GM23248 (cell line): ENCODE data around the gene TNP2.

Experiments used
- EZH2 ChIP-seq: fragments of 200-600 bp; sonication (generic); IDR thresholded peaks from 2 replicates; pipeline ENCODE4 v1.6.1; 2018; ENCODE audit warnings: antibody characterized with exemption, mild to moderate bottlenecking; ENCODE audit not compliant: insufficient read depth, poor library complexity, severe bottlenecking
- EZH2phosphoT487 ChIP-seq: fragments of 200-600 bp; sonication (generic); IDR thresholded peaks from 2 replicates; pipeline ENCODE4 v1.6.1; 2018; ENCODE audit warnings: antibody characterized with exemption, moderate library complexity, mild to moderate bottlenecking, low read depth; ENCODE audit not compliant: insufficient read depth

- TF ChIP-seq EZH2: no peak
- TF ChIP-seq EZH2phosphoT487: no peak
Observed at GRCh38 chr16:11251525-11252481, 17.3 kb downstream of the TNP2 start.
